HCT116 (cell line): ENCODE data around the gene NOX3. TPM values are rescaled to one million over a fixed set of nuclear protein-coding genes. Genes with fewer than 3 reads are reported as not detected.

Experiments
- ATAC-seq: fragments of 200-7000 bp; cut with Tn5 transposase; 2 replicates; pipeline ENCODE4 v1.9.1; 2020; ENCODE audit warnings: mild to moderate bottlenecking, moderate library complexity
- BruUV-seq: library from RNA; stranded (reverse); fragments of 400-500 nt; replicated peaks from 2 replicates; lab custom pipeline; 2021; lab: Mats Ljungman, UMichigan
- CTCF ChIA-PET: fragments of 300-600 bp; sonication (Branson Sonifier 250); formaldehyde crosslinking; loops from one replicate; lab custom pipeline; 2021; ENCODE audit warnings: antibody characterized with exemption; lab: Charles Lee
- POLR2A ChIA-PET: fragments of 300-600, 350-600 bp; sonication (Branson Sonifier 250); formaldehyde crosslinking; loops from one replicate; lab custom pipeline; 2021; ENCODE audit warnings: antibody characterized with exemption; lab: Charles Lee
- RAD21 ChIA-PET, 2 experiments: fragments of 300-600 bp; sonication (Branson Sonifier 250); formaldehyde crosslinking; loops; one replicate each; lab custom pipeline; 2023; ENCODE audit warnings: low total read pairs in 2 of 2; ENCODE audit not compliant: uncharacterized antibody in 2 of 2, unreplicated experiment in 2 of 2, low non-redundant PET in 1 of 2; lab: Charles Lee
- DNase-seq: peaks from one replicate; pipeline ENCODE4 v3.0.0-alpha.2; 2010; ENCODE audit warnings: low read depth, low spot score
- H2AFZ ChIP-seq: fragments of 200-600 bp; shearing (Covaris generic), sonication (generic); 2 replicates; pipeline ENCODE4 v1.6.1; 2017; ENCODE audit warnings: low read depth, mixed run types, mixed read lengths, antibody characterized with exemption, low read length; ENCODE audit not compliant: poor library complexity, severe bottlenecking
- H3K27ac ChIP-seq: 2 replicates; pipeline ENCODE4 v1.5.1; 2012; ENCODE audit warnings: low read depth, low read length
- H3K27me3 ChIP-seq: fragments of 200-600 bp; sonication (generic); 2 replicates; pipeline ENCODE4 v1.6.1; 2016; ENCODE audit warnings: mixed run types, low read length, mixed read lengths; ENCODE audit not compliant: insufficient read depth
- H3K36me3 ChIP-seq, 2 experiments: fragments of 200-500 bp in 1 of 2; fragments of 200-600 bp in 1 of 2; sonication (Bioruptor generic) in 1 of 2; sonication (generic) in 1 of 2; 2 replicates each; pipeline versions ENCODE4 v1.5.1 to v1.6.1; 2014 to 2016; ENCODE audit warnings: low read length in 2 of 2, inconsistent platforms in 1 of 2, mixed read lengths in 1 of 2, mixed run types in 1 of 2; ENCODE audit not compliant: insufficient read depth in 2 of 2, control insufficient read depth in 1 of 2
- H3K4me1 ChIP-seq, 2 experiments: fragments of 200-600 bp in 1 of 2; sonication (generic) in 1 of 2; 2 replicates each; pipeline versions ENCODE4 v1.5.1 to v1.6.1; 2012 to 2017; ENCODE audit warnings: low read length in 2 of 2, inconsistent platforms in 1 of 2, mild to moderate bottlenecking in 1 of 2, mixed read lengths in 1 of 2, mixed run types in 1 of 2, moderate library complexity in 1 of 2; ENCODE audit not compliant: insufficient read depth in 2 of 2, control insufficient read depth in 1 of 2
- H3K4me2 ChIP-seq: fragments of 200-600 bp; sonication (generic); 2 replicates; pipeline ENCODE4 v1.6.1; 2017; ENCODE audit warnings: mixed run types, low read length, mixed read lengths
- H3K4me3 ChIP-seq, 2 experiments: fragments of 200-600 bp in 1 of 2; sonication (generic) in 1 of 2; replicated peaks in 1 of 2; 2 replicates each; pipeline ENCODE4 v1.5.1; 2011 to 2016; ENCODE audit warnings: low read length in 2 of 2, control low read depth in 1 of 2, low read depth in 1 of 2, mild to moderate bottlenecking in 1 of 2, mixed read lengths in 1 of 2, mixed run types in 1 of 2
- H3K79me2 ChIP-seq: fragments of 200-600 bp; sonication (generic); 2 replicates; pipeline ENCODE4 v1.6.1; 2017; ENCODE audit warnings: mild to moderate bottlenecking, mixed run types, low read length, moderate library complexity, mixed read lengths; ENCODE audit not compliant: insufficient read depth
- H3K9ac ChIP-seq: fragments of 200-600 bp; sonication (generic); 2 replicates; pipeline ENCODE4 v1.6.1; 2016; ENCODE audit warnings: low read length, mixed read lengths
- H3K9me2 ChIP-seq: fragments of 200-600 bp; sonication (generic), shearing (Covaris generic); 2 replicates; pipeline ENCODE4 v1.6.1; 2017; ENCODE audit warnings: mixed run types, mild to moderate bottlenecking, moderate library complexity; ENCODE audit not compliant: insufficient read depth
- H3K9me3 ChIP-seq, 2 experiments: fragments of 200-500 bp in 1 of 2; fragments of 200-600 bp in 1 of 2; sonication (Bioruptor generic) in 1 of 2; sonication (generic) in 1 of 2; 2 replicates each; pipeline ENCODE4 v1.6.1; 2014 to 2017; ENCODE audit warnings: low read length in 2 of 2, mixed read lengths in 2 of 2, inconsistent platforms in 1 of 2, low read depth in 1 of 2, mild to moderate bottlenecking in 1 of 2, mixed run types in 1 of 2, moderate library complexity in 1 of 2; ENCODE audit not compliant: control insufficient read depth in 1 of 2, insufficient read depth in 1 of 2
- H4K20me1 ChIP-seq: fragments of 200-600 bp; sonication (generic), shearing (Covaris generic); 2 replicates; pipeline ENCODE4 v1.6.1; 2017; ENCODE audit warnings: mixed run types, mild to moderate bottlenecking, moderate library complexity; ENCODE audit not compliant: insufficient read depth
- CBX3 ChIP-seq: IDR thresholded peaks from 2 replicates; pipeline ENCODE4 v1.6.1; 2012; ENCODE audit warnings: low read depth
- CTCF ChIP-seq, 3 experiments: fragments of 200-600 bp in 1 of 3; sonication (generic) in 1 of 3; IDR thresholded peaks in 2 of 3; conservative IDR thresholded peaks in 1 of 3; 2 replicates each; pipeline ENCODE4 v1.5.1; 2012 to 2017; ENCODE audit warnings: low read depth in 2 of 3, low read length in 2 of 3, antibody characterized with exemption in 1 of 3, borderline replicate concordance in 1 of 3, control low read depth in 1 of 3, mild to moderate bottlenecking in 1 of 3, mixed read lengths in 1 of 3, mixed run types in 1 of 3, moderate library complexity in 1 of 3; ENCODE audit not compliant: insufficient read depth in 1 of 3
- EGR1 ChIP-seq: IDR thresholded peaks from 2 replicates; pipeline ENCODE4 v1.6.1; 2012; ENCODE audit warnings: low read depth
- ELF1 ChIP-seq: IDR thresholded peaks from 2 replicates; pipeline ENCODE4 v1.6.1; 2012; ENCODE audit warnings: low read depth, borderline replicate concordance
- EZH2 ChIP-seq: fragments of 200-600 bp; sonication (generic); IDR thresholded peaks from 2 replicates; pipeline ENCODE4 v1.6.1; 2017; ENCODE audit warnings: antibody characterized with exemption, mixed run types
- EZH2phosphoT487 ChIP-seq: fragments of 200-600 bp; IDR thresholded peaks from 2 replicates; pipeline ENCODE4 v1.6.1; 2018; ENCODE audit warnings: antibody characterized with exemption, borderline replicate concordance
- FOSL1 ChIP-seq: IDR thresholded peaks from 2 replicates; pipeline ENCODE4 v1.6.1; 2012; ENCODE audit warnings: low read depth
- JUND ChIP-seq: IDR thresholded peaks from 2 replicates; pipeline ENCODE4 v1.6.1; 2012
- MAX ChIP-seq: IDR thresholded peaks from 2 replicates; pipeline ENCODE4 v1.6.1; 2012
- POLR2AphosphoS5 ChIP-seq: IDR thresholded peaks from 2 replicates; pipeline ENCODE4 v1.6.1; 2011; ENCODE audit warnings: mild to moderate bottlenecking, low read depth, low read length, moderate library complexity
- SP1 ChIP-seq: IDR thresholded peaks from 2 replicates; pipeline ENCODE4 v1.6.1; 2012; ENCODE audit warnings: low read depth
- TCF7L2 ChIP-seq: IDR thresholded peaks from 2 replicates; pipeline ENCODE4 v1.7.0; 2011; ENCODE audit warnings: borderline replicate concordance, inconsistent platforms; ENCODE audit not compliant: insufficient read depth, insufficient read length; ENCODE audit errors: extremely low read depth
- YY1 ChIP-seq: IDR thresholded peaks from 2 replicates; pipeline ENCODE4 v1.6.1; 2011; ENCODE audit warnings: low read length, low read depth, moderate library complexity, mild to moderate bottlenecking; ENCODE audit not compliant: insufficient replicate concordance; ENCODE audit errors: extremely low read depth
- ZFX ChIP-seq: fragments of 450-650 bp; IDR thresholded peaks from 2 replicates; pipeline ENCODE4 v1.6.1; 2017
- ZNF274 ChIP-seq: fragments of 200-500 bp; sonication (Bioruptor generic); IDR thresholded peaks from 2 replicates; pipeline ENCODE4 v1.6.1; 2014; ENCODE audit warnings: mild to moderate bottlenecking, low read depth, low read length, inconsistent platforms
- intact Hi-C: fragments of 100-400 bp; cut with micrococcal nuclease; formaldehyde crosslinking; loops from 2 replicates; pipeline ENCODE4 v1.10.0; 2022
- total RNA-seq: library from RNA; stranded (reverse); gene quantifications from one replicate; pipeline ENCODE4 v1.2.1, GENCODE V29; 2021; ENCODE audit not compliant: unreplicated experiment

Gene NOX3
- total RNA-seq, 1 experiment from 2014 or later = not detected

- Histone ChIP-seq H3K36me3 (no peaks in the 10 kb centered on the region), H3K9me2 (no peaks in the 10 kb centered on the region), H3K9ac (no peak overlapping the region), H3K9me3 (no peaks in the 10 kb centered on the region), H3K27ac (no peak overlapping the region), H3K4me2 (no peak overlapping the region), H2AFZ (no peak overlapping the region), H3K4me1 (no peaks in the 10 kb centered on the region), H3K27me3 (no peaks in the 10 kb centered on the region), H4K20me1 (no peaks in the 10 kb centered on the region), H3K4me3 (no peak overlapping the region), H3K79me2 (no peaks in the 10 kb centered on the region)
- ChIA-PET RAD21 (no interaction called here), POLR2A (no interaction called here), CTCF (no interaction called here)
- intact Hi-C loops = no loop called here
- no TSS peak for BruUV-seq
- ATAC-seq = no peak
- no peak for TF ChIP-seq MAX
- TF ChIP-seq EZH2 = no peak
- no peak for TF ChIP-seq ELF1
- no peak for TF ChIP-seq YY1
- TF ChIP-seq CBX3 = no peak
- no peak for TF ChIP-seq ZFX
- TF ChIP-seq EZH2phosphoT487 = no peak
- no peak for TF ChIP-seq TCF7L2
- TF ChIP-seq CTCF (IDR thresholded peaks at IDR 0.05 in 2 of 3, conservative IDR thresholded peaks at IDR 0.05 in 1 of 3; ENCODE audit: borderline replicate concordance in 1 of 3, insufficient read depth in 1 of 3, low read depth in 2 of 3, low read length in 2 of 3) = no peak
- no peak for TF ChIP-seq ZNF274
- TF ChIP-seq SP1 = no peak
- TF ChIP-seq POLR2AphosphoS5 = no peak
- no peak for TF ChIP-seq EGR1
- TF ChIP-seq FOSL1 = no peak
- TF ChIP-seq JUND = no peak
- DNase-seq = no peak
Measured at GRCh38 chr6:155419161-155419560, 36.5 kb downstream of the NOX3 start.
